OCI-LY1 (cell line): ENCODE data around the gene SLC39A9.
A peak's percentile ranks its signal among the peaks of the same experiment; 100 is the strongest.

Experiments used
- H2AFZ ChIP-seq: fragments of 200-600 bp; sonication (generic), shearing (Covaris generic); 2 replicates; pipeline ENCODE4 v1.6.0; 2014; ENCODE audit warnings: antibody characterized with exemption, mild to moderate bottlenecking, low read length
- H3F3A ChIP-seq: fragments of 200-600 bp; sonication (generic), shearing (Covaris generic); 2 replicates; pipeline ENCODE4 v1.6.0; 2014; ENCODE audit warnings: mild to moderate bottlenecking, antibody characterized with exemption, low read length, moderate library complexity; ENCODE audit not compliant: insufficient read depth
- H3K27ac ChIP-seq: fragments of 200-600 bp; sonication (generic); 2 replicates; pipeline ENCODE4 v1.5.1; 2014; ENCODE audit warnings: low read length, mixed run types, mild to moderate bottlenecking, low read depth; ENCODE audit not compliant: poor library complexity, severe bottlenecking
- H3K27me3 ChIP-seq: fragments of 200-600 bp; sonication (generic); 2 replicates; pipeline ENCODE4 v1.6.0; 2014; ENCODE audit warnings: antibody characterized with exemption, mild to moderate bottlenecking, low read length, moderate library complexity; ENCODE audit not compliant: insufficient read depth
- H3K36me3 ChIP-seq: fragments of 200-600 bp; sonication (generic); 2 replicates; pipeline ENCODE4 v1.6.1; 2014; ENCODE audit warnings: mild to moderate bottlenecking, antibody characterized with exemption, low read length, moderate library complexity, mixed read lengths; ENCODE audit not compliant: insufficient read depth
- H3K4me1 ChIP-seq: fragments of 200-600 bp; sonication (generic); 2 replicates; pipeline ENCODE4 v1.5.1; 2014; ENCODE audit warnings: mild to moderate bottlenecking, low read length, moderate library complexity; ENCODE audit not compliant: insufficient read depth, severe bottlenecking
- H3K4me2 ChIP-seq: fragments of 200-600 bp; sonication (generic), shearing (Covaris generic); 2 replicates; pipeline ENCODE4 v1.6.1; 2014; ENCODE audit warnings: low read length
- H3K4me3 ChIP-seq: fragments of 200-600 bp; sonication (generic); 2 replicates; pipeline ENCODE4 v1.5.1; 2014; ENCODE audit warnings: low read length, low read depth, mild to moderate bottlenecking, mixed read lengths; ENCODE audit not compliant: poor library complexity, severe bottlenecking
- H3K79me2 ChIP-seq: fragments of 200-600 bp; shearing (Covaris generic); 2 replicates; pipeline ENCODE4 v1.6.1; 2016; ENCODE audit warnings: mixed run types, low read length, mixed read lengths; ENCODE audit not compliant: insufficient read depth
- H3K9ac ChIP-seq: fragments of 200-600 bp; sonication (generic), shearing (Covaris generic); 2 replicates; pipeline ENCODE4 v1.6.1; 2014; ENCODE audit warnings: mild to moderate bottlenecking, low read length, mixed read lengths
- H3K9me2 ChIP-seq: fragments of 200-600 bp; sonication (generic), shearing (Covaris generic); 2 replicates; pipeline ENCODE4 v1.6.1; 2014; ENCODE audit warnings: low read depth, mild to moderate bottlenecking, low read length, mixed read lengths
- H3K9me3 ChIP-seq: fragments of 200-600 bp; shearing (Covaris generic); 2 replicates; pipeline ENCODE4 v1.6.1; 2014; ENCODE audit warnings: low read length, mixed read lengths
- H4K20me1 ChIP-seq: fragments of 200-600 bp; sonication (generic), shearing (Covaris generic); 2 replicates; pipeline ENCODE4 v1.6.0; 2016; ENCODE audit warnings: mild to moderate bottlenecking, low read length; ENCODE audit not compliant: insufficient read depth
- EZH2 ChIP-seq: fragments of 200-600 bp; sonication (generic), shearing (Covaris generic); IDR thresholded peaks from 2 replicates; pipeline ENCODE4 v1.8.0; 2017; ENCODE audit warnings: borderline replicate concordance, mixed run types, mild to moderate bottlenecking, antibody characterized with exemption, low read length, moderate library complexity, mixed read lengths
- TF ChIP-seq, protein P1 (sequence below): fragments of 200-600 bp; sonication (generic), shearing (Covaris generic); IDR thresholded peaks from 2 replicates; pipeline ENCODE4 v1.5.1; 2017; ENCODE audit warnings: mild to moderate bottlenecking, antibody characterized with exemption, low read length, moderate library complexity, mixed read lengths

The SLC39A9 gene

DNA sequence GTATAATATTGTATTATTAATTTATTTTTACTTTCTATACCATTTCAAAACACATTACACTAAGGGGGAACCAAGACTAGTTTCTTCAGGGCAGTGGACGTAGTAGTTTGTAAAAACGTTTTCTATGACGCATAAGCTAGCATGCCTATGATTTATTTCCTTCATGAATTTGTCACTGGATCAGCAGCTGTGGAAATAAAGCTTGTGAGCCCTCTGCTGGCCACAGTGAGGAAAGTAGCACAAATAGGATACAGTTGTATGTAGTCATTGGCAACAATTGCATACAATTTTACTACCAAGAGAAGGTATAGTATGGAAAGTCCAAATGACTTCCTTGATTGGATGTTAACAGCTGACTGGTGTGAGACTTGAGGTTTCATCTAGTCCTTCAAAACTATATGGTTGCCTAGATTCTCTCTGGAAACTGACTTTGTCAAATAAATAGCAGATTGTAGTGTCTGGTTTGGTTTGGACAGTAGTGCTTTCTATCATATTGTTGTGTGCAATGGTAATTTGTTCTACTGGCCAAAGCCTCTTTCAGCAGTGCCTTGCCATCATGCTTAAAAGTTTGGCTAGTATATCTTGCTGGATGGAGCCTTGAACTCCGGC, 61.7 kb downstream of the SLC39A9 start:
- H3K9ac ChIP-seq = no peak overlapping the region
- H3K27me3 ChIP-seq = no peaks in the 10 kb centered on the region
- no peak overlapping the region for H3K4me3 ChIP-seq
- H3K27ac ChIP-seq = no peak overlapping the region
- TF ChIP-seq, protein P1, sequence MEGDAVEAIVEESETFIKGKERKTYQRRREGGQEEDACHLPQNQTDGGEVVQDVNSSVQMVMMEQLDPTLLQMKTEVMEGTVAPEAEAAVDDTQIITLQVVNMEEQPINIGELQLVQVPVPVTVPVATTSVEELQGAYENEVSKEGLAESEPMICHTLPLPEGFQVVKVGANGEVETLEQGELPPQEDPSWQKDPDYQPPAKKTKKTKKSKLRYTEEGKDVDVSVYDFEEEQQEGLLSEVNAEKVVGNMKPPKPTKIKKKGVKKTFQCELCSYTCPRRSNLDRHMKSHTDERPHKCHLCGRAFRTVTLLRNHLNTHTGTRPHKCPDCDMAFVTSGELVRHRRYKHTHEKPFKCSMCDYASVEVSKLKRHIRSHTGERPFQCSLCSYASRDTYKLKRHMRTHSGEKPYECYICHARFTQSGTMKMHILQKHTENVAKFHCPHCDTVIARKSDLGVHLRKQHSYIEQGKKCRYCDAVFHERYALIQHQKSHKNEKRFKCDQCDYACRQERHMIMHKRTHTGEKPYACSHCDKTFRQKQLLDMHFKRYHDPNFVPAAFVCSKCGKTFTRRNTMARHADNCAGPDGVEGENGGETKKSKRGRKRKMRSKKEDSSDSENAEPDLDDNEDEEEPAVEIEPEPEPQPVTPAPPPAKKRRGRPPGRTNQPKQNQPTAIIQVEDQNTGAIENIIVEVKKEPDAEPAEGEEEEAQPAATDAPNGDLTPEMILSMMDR = peak; percentile 88
- no peak for TF ChIP-seq EZH2
- no peaks in the 10 kb centered on the region for H3K9me2 ChIP-seq
- H3K9me3 ChIP-seq = no peaks in the 10 kb centered on the region
- H3F3A ChIP-seq = no peaks in the 10 kb centered on the region
- peaks cover 43% of the 10 kb centered on the region; the same call in 1 of the 2 replicates for H3K36me3 ChIP-seq
- no peak overlapping the region for H2AFZ ChIP-seq
- H3K4me1 ChIP-seq = no peaks in the 10 kb centered on the region
- no peak overlapping the region for H3K4me2 ChIP-seq
- no peaks in the 10 kb centered on the region for H4K20me1 ChIP-seq
- no peaks in the 10 kb centered on the region for H3K79me2 ChIP-seq

DNA sequence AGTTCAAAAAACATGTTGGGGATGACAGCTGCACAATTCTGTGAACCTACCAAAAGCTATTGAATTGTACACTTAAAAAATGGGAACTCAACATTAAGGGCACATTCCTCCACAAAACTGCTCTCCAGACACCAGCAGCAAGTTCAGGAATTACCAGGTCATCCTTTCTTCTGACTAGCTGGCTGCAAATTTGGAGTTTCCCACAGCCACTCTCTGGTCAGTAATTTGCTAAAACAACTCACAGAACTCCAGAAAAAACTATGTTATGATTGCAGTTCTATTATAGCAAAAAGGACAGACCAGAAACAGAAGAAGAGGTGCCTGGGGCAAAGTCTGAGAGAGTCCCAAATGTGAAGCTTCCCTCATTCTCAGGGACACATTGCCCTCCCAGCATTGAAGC, 65.9 kb downstream of the SLC39A9 start:
- Histone ChIP-seq H3K9me3 (no peaks in the 10 kb centered on the region), H4K20me1 (no peaks in the 10 kb centered on the region), H3K9me2 (no peaks in the 10 kb centered on the region), H3K36me3 (peaks cover 16% of the 10 kb centered on the region; the same call in 1 of the 2 replicates), H3K4me2 (no peak overlapping the region), H3F3A (no peaks in the 10 kb centered on the region), H2AFZ (no peak overlapping the region), H3K4me3 (no peak overlapping the region), H3K4me1 (no peaks in the 10 kb centered on the region), H3K27ac (no peak overlapping the region), H3K79me2 (no peaks in the 10 kb centered on the region), H3K9ac (no peak overlapping the region), H3K27me3 (no peaks in the 10 kb centered on the region)
- TF ChIP-seq, protein P1 = no peak
- no peak for TF ChIP-seq EZH2

DNA sequence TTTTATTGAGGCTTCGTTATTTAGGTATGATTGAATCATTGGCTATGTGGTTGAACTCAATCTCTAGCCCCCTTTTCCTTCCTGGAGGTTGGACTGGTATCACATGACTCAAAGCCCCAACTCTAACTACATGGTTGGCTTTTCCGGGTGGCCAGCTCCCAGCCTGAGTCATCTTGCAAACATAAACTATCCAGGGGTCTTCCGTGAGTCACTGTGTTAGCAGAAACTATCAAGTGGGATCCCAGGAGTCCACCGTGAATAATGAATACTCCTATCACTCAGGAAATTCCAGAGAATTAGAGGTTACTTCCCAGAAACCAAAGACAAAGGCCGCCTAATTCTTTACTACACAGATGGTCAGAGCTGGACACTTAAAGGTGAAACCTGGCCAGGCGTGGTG, 66.3 kb downstream of the SLC39A9 start:
- Histone ChIP-seq H4K20me1 (no peaks in the 10 kb centered on the region), H3K9me2 (no peaks in the 10 kb centered on the region), H3F3A (no peaks in the 10 kb centered on the region), H2AFZ (no peak overlapping the region), H3K4me1 (no peaks in the 10 kb centered on the region), H3K79me2 (no peaks in the 10 kb centered on the region), H3K9ac (no peak overlapping the region), H3K27ac (no peak overlapping the region), H3K27me3 (no peaks in the 10 kb centered on the region), H3K9me3 (no peaks in the 10 kb centered on the region), H3K36me3 (peaks cover 16% of the 10 kb centered on the region; the same call in 1 of the 2 replicates), H3K4me3 (no peak overlapping the region), H3K4me2 (no peak overlapping the region)
- TF ChIP-seq EZH2 = no peak
- TF ChIP-seq, protein P1 = no peak
